HEK293 (cell line): ENCODE data around the gene FAM83C.

Source experiments
- CTCF ChIP-seq: fragments of 450-650 bp; formaldehyde crosslinking; IDR thresholded peaks from 2 replicates; pipeline ENCODE4 v1.5.1; 2016; ENCODE audit warnings: missing biosample characterization, missing genetic modification characterization
- MYNN ChIP-seq: fragments of 450-650 bp; formaldehyde crosslinking; IDR thresholded peaks from 2 replicates; pipeline ENCODE4 v1.5.1; 2016; ENCODE audit warnings: missing biosample characterization, missing genetic modification characterization, borderline replicate concordance
- REST ChIP-seq: fragments of 450-650 bp; formaldehyde crosslinking; IDR thresholded peaks from 2 replicates; pipeline ENCODE4 v1.5.1; 2016; ENCODE audit warnings: missing biosample characterization, missing genetic modification characterization
- YY1 ChIP-seq: fragments of 450-650 bp; formaldehyde crosslinking; IDR thresholded peaks from 2 replicates; pipeline ENCODE4 v1.5.1; 2018; ENCODE audit warnings: missing biosample characterization, missing genetic modification characterization
- ZBTB10 ChIP-seq: fragments of 450-650 bp; formaldehyde crosslinking; IDR thresholded peaks from 2 replicates; pipeline ENCODE4 v1.5.1; 2016; ENCODE audit warnings: missing biosample characterization, missing genetic modification characterization
- ZBTB17 ChIP-seq: fragments of 450-650 bp; formaldehyde crosslinking; IDR thresholded peaks from 2 replicates; pipeline ENCODE4 v1.5.1; 2016; ENCODE audit warnings: missing biosample characterization, missing genetic modification characterization
- ZNF211 ChIP-seq: fragments of 450-650 bp; formaldehyde crosslinking; IDR thresholded peaks from 2 replicates; pipeline ENCODE4 v1.5.1; 2016; ENCODE audit warnings: low read depth, missing biosample characterization, missing genetic modification characterization
- ZNF223 ChIP-seq: fragments of 450-650 bp; formaldehyde crosslinking; IDR thresholded peaks from 2 replicates; pipeline ENCODE4 v1.5.1; 2016; ENCODE audit warnings: missing biosample characterization, missing genetic modification characterization
- ZNF311 ChIP-seq: fragments of 450-650 bp; formaldehyde crosslinking; IDR thresholded peaks from 2 replicates; pipeline ENCODE4 v1.5.1; 2017; ENCODE audit warnings: missing biosample characterization, missing genetic modification characterization, borderline replicate concordance
- ZNF664 ChIP-seq: fragments of 450-650 bp; formaldehyde crosslinking; IDR thresholded peaks from 2 replicates; pipeline ENCODE4 v1.5.1; 2016; ENCODE audit warnings: missing biosample characterization, missing genetic modification characterization
- TF ChIP-seq, protein P1 (sequence below): fragments of 450-650 bp; formaldehyde crosslinking; conservative IDR thresholded peaks from 2 replicates; pipeline ENCODE4 v1.5.1; 2016; ENCODE audit warnings: low read depth, missing biosample characterization, missing genetic modification characterization
- TF ChIP-seq, protein P2 (sequence below): fragments of 450-650 bp; formaldehyde crosslinking; IDR thresholded peaks from 2 replicates; pipeline ENCODE4 v1.5.1; 2017; ENCODE audit warnings: missing biosample characterization, missing genetic modification characterization

DNA sequence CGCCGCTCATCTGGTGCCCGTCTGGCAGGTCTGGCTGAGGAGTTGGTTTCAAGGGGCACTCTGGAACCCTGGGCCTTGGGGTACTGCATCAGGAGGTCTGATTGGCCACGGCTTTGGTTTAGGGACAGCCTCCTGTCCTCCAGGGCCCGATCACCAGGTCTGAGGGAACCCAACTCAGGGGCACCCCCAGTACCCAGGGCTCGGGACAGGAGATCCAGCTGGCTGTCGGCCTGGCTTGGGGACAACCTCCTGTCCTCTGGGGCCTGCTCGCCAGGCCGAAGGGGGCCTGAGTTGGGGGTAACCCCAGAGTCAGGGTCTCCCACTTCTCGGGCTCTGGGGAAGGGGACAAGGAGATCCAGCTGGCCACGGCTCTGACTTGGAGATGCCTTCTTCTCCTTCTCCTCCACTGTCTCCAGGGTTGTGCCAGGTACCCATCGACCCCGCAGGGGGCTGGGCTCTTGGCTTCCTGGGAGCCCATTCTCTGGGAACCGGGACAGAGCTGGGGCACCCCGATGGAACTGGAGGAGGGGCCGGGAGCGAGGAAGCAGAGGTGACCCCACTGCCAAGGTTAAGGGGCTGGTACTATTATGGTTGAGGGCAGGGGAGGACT is 5.2 kb downstream of the FAM83C start:
- TF ChIP-seq ZNF664 (tag by site-specific recombination) (no peak), CTCF (tag by site-specific recombination) (no peak), ZBTB10 (tag by site-specific recombination) (no peak), REST (tag by site-specific recombination) (no peak), ZNF223 (no peak), ZNF311 (no peak), MYNN (no peak), YY1 (no peak), ZBTB17 (tag by site-specific recombination) (no peak), ZNF211 (no peak)
- TF ChIP-seq, protein P1, sequence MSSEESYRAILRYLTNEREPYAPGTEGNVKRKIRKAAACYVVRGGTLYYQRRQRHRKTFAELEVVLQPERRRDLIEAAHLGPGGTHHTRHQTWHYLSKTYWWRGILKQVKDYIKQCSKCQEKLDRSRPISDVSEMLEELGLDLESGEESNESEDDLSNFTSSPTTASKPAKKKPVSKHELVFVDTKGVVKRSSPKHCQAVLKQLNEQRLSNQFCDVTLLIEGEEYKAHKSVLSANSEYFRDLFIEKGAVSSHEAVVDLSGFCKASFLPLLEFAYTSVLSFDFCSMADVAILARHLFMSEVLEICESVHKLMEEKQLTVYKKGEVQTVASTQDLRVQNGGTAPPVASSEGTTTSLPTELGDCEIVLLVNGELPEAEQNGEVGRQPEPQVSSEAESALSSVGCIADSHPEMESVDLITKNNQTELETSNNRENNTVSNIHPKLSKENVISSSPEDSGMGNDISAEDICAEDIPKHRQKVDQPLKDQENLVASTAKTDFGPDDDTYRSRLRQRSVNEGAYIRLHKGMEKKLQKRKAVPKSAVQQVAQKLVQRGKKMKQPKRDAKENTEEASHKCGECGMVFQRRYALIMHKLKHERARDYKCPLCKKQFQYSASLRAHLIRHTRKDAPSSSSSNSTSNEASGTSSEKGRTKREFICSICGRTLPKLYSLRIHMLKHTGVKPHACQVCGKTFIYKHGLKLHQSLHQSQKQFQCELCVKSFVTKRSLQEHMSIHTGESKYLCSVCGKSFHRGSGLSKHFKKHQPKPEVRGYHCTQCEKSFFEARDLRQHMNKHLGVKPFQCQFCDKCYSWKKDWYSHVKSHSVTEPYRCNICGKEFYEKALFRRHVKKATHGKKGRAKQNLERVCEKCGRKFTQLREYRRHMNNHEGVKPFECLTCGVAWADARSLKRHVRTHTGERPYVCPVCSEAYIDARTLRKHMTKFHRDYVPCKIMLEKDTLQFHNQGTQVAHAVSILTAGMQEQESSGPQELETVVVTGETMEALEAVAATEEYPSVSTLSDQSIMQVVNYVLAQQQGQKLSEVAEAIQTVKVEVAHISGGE (tag by site-specific recombination) = no peak
- TF ChIP-seq, protein P2, sequence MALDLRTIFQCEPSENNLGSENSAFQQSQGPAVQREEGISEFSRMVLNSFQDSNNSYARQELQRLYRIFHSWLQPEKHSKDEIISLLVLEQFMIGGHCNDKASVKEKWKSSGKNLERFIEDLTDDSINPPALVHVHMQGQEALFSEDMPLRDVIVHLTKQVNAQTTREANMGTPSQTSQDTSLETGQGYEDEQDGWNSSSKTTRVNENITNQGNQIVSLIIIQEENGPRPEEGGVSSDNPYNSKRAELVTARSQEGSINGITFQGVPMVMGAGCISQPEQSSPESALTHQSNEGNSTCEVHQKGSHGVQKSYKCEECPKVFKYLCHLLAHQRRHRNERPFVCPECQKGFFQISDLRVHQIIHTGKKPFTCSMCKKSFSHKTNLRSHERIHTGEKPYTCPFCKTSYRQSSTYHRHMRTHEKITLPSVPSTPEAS (tag by site-specific recombination) = no peak
